ENCODE data around the gene ELAVL2. TPM values are rescaled to one million over a fixed set of nuclear protein-coding genes. Genes with fewer than 3 reads are reported as not detected.

ELAVL2 gene
- total and polyA plus RNA-seq, 3 donors from 2014 or later = 52.7 to 77.0 (median 75.7) TPM

DNA sequence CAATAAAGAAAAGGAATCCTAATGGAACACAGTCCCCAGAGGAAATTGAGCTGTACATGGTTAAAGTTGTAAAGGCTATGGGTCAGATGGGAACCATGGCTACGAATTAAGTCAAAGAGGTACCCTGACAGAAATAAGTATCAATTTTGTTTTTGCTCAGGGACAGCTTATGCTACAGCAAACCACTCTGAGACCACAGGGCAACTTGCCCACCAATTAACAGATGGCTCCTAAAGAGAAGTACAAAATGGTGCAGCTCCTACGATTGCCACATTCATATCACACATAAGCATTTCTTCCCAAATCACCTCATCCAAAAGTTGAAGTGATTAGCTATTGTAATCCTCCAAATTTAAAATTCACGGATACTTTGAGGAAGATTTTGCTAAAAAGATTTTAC is 83.0 kb downstream of the ELAVL2 start:
- Histone ChIP-seq H3K4me1 (no peaks in the 10 kb centered on the region), H3K9me3 (no peaks in the 10 kb centered on the region), H3K27ac (no peak overlapping the region), H3K36me3 (ENCODE audit: low read depth, missing control alignments) (no peaks in the 10 kb centered on the region), H3K27me3 (no peaks in the 10 kb centered on the region), H3K4me3 (no peak overlapping the region)
- no peak for TF ChIP-seq POLR2A (IDR thresholded peaks at IDR 0.05)
- TF ChIP-seq, protein P1, sequence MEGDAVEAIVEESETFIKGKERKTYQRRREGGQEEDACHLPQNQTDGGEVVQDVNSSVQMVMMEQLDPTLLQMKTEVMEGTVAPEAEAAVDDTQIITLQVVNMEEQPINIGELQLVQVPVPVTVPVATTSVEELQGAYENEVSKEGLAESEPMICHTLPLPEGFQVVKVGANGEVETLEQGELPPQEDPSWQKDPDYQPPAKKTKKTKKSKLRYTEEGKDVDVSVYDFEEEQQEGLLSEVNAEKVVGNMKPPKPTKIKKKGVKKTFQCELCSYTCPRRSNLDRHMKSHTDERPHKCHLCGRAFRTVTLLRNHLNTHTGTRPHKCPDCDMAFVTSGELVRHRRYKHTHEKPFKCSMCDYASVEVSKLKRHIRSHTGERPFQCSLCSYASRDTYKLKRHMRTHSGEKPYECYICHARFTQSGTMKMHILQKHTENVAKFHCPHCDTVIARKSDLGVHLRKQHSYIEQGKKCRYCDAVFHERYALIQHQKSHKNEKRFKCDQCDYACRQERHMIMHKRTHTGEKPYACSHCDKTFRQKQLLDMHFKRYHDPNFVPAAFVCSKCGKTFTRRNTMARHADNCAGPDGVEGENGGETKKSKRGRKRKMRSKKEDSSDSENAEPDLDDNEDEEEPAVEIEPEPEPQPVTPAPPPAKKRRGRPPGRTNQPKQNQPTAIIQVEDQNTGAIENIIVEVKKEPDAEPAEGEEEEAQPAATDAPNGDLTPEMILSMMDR (IDR thresholded peaks at IDR 0.05) = no peak
- intact Hi-C loops (cut with DNase I; ENCODE audit: low total_unique reads) = no loop called here
- WGBS, 2 donors = 85 to 88% methylated on average over 3 of the region's 3 CpGs
- no peak for DNase-seq

DNA sequence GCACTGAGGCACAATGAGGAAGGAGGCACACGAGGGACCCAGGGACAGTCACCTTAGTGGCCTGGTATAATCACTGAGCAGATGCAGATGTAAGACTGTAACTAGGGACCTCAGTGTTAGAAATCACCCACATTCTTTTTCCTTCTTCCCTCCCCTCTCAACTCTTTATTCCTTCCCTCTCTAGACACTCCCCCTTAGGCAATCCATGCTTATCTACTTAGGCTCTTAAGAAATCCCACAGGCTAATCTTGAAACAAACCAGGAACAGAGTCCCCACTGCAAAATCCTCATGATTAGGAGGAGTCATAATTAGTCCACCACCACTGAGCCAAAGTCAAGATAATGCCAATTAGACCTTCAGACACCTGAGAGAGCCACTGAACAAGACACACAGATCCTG is 84.7 kb downstream of the ELAVL2 start:
- no peaks in the 10 kb centered on the region for H3K36me3 ChIP-seq (ENCODE audit: low read depth, missing control alignments)
- 22 to 52% methylated on average over 1 of the region's 1 CpG for WGBS, 2 donors
- no peak for DNase-seq
- no peak overlapping the region for H3K27ac ChIP-seq
- intact Hi-C loops (cut with DNase I; ENCODE audit: low total_unique reads) = no loop called here
- no peaks in the 10 kb centered on the region for H3K9me3 ChIP-seq
- H3K4me1 ChIP-seq = no peaks in the 10 kb centered on the region
- H3K4me3 ChIP-seq = no peak overlapping the region
- TF ChIP-seq POLR2A (IDR thresholded peaks at IDR 0.05) = no peak
- TF ChIP-seq, protein P1 (IDR thresholded peaks at IDR 0.05) = no peak
- no peaks in the 10 kb centered on the region for H3K27me3 ChIP-seq

DNA sequence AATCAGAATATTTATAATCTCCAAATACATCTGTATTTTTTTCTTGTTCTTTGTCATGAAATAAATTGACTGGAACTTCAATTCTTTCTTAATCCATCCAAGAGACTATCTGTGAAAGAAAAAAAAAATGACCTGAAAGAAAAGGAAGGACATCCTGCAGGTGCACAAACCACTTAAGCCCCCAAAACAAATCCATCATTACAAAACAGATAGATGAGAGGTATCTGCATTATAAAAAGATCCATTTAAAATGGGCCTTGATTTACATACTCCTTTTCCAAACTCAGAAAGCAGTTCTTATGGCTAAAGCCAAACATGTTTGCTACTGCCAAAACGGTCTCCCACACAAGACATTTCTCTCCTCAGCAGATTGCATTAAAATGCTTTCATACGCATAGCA is 85.5 kb downstream of the ELAVL2 start:
- Histone ChIP-seq H3K36me3 (ENCODE audit: low read depth, missing control alignments) (no peaks in the 10 kb centered on the region), H3K4me3 (no peak overlapping the region), H3K9me3 (no peaks in the 10 kb centered on the region), H3K4me1 (no peaks in the 10 kb centered on the region), H3K27me3 (no peaks in the 10 kb centered on the region), H3K27ac (no peak overlapping the region)
- 82 to 87% methylated on average over 2 of the region's 2 CpGs for WGBS, 2 donors
- no peak for TF ChIP-seq POLR2A (IDR thresholded peaks at IDR 0.05)
- TF ChIP-seq, protein P1 (IDR thresholded peaks at IDR 0.05) = no peak
- no peak for DNase-seq
- intact Hi-C loops (cut with DNase I; ENCODE audit: low total_unique reads) = no loop called here

DNA sequence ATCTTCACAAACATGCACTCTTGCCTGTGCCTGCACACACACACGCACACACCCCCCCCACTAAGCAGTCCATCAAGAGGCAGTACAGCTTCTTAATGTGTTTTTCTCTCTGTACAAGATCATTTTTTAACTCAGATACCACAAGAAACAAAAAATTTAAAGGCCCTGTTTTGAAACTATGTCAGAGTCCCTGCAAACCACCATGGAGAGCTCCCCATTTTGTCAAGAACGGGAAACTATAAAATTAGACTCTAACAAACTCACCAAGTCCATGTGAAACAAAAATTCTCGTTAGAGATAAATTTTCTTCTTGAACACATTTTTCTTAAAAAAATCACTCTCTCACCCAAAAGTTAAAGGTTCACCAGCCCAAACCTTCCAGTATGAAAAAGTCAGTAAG is 86.3 kb downstream of the ELAVL2 start:
- H3K4me1 ChIP-seq = no peaks in the 10 kb centered on the region
- H3K9me3 ChIP-seq = no peaks in the 10 kb centered on the region
- no peak for DNase-seq
- no peak overlapping the region for H3K27ac ChIP-seq
- intact Hi-C loops (cut with DNase I; ENCODE audit: low total_unique reads) = no loop called here
- H3K36me3 ChIP-seq (ENCODE audit: low read depth, missing control alignments) = no peaks in the 10 kb centered on the region
- H3K27me3 ChIP-seq = no peaks in the 10 kb centered on the region
- TF ChIP-seq POLR2A (IDR thresholded peaks at IDR 0.05) = no peak
- TF ChIP-seq, protein P1 (IDR thresholded peaks at IDR 0.05) = no peak
- WGBS, 2 donors = 78 to 83% methylated on average over 3 of the region's 3 CpGs
- no peak overlapping the region for H3K4me3 ChIP-seq

DNA sequence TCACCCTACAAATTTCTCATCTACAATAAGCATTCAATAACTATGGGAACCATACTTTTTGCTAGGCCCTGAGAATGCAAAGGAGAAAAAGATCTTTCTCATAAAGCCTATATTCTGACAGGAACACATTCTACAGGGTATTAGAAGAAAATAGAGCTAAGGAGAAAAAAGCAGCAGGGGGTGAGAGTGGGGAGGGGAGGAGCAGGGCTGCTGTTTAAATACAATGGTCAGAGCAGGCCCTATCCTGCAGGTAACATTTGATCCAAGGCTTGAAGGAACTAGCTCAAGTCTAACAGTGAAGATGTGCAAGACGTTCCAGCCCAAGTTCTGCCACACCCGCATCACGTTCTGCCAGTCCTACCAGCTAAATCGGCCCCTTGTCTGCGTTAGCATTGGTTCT is 89.7 kb downstream of the ELAVL2 start:
- H3K4me1 ChIP-seq = no peaks in the 10 kb centered on the region
- 91 to 94% methylated on average over 5 of the region's 5 CpGs for WGBS, 2 donors
- H3K36me3 ChIP-seq (ENCODE audit: low read depth, missing control alignments) = no peaks in the 10 kb centered on the region
- intact Hi-C loops (cut with DNase I; ENCODE audit: low total_unique reads) = no loop called here
- no peak overlapping the region for H3K27ac ChIP-seq
- H3K4me3 ChIP-seq = no peak overlapping the region
- no peak for DNase-seq
- no peak for TF ChIP-seq POLR2A (IDR thresholded peaks at IDR 0.05)
- TF ChIP-seq, protein P1 (IDR thresholded peaks at IDR 0.05) = no peak
- no peaks in the 10 kb centered on the region for H3K9me3 ChIP-seq
- no peaks in the 10 kb centered on the region for H3K27me3 ChIP-seq
